IMR-90 (cell line): ENCODE data around the gene ZNF300. TPM values are rescaled to one million over a fixed set of nuclear protein-coding genes. Genes with fewer than 3 reads are reported as not detected.

ENCODE experiments used
- ATAC-seq: fragments of 200-7000 bp; cut with Tn5 transposase; 2 replicates; pipeline ENCODE4 v1.9.1; 2020; ENCODE audit warnings: low read depth, mild to moderate bottlenecking, moderate library complexity
- BruUV-seq: library from RNA; stranded (reverse); fragments of 400-500 nt; replicated peaks from 2 replicates; lab custom pipeline; 2021; lab: Mats Ljungman, UMichigan
- CTCF ChIA-PET: fragments of 300-600 bp; formaldehyde crosslinking; extraction: SDS; loops from one replicate; lab custom pipeline; 2021; ENCODE audit warnings: antibody characterized with exemption; lab: Yijun Ruan, JAX
- POLR2A ChIA-PET: fragments of 300-600 bp; sonication (Branson Sonifier 250); formaldehyde crosslinking; loops from one replicate; lab custom pipeline; 2022; ENCODE audit warnings: antibody characterized with exemption; ENCODE audit not compliant: unreplicated experiment; lab: Charles Lee
- DNase-seq: peaks from one replicate; pipeline ENCODE4 v3.0.0; 2013
- H2AFZ ChIP-seq: replicated peaks from 2 replicates; pipeline ENCODE3; 2013; ENCODE audit warnings: low read length, mild to moderate bottlenecking; ENCODE audit not compliant: poor library complexity
- H2AK5ac ChIP-seq: 2 replicates; pipeline ENCODE4 v1.6.1; 2013; ENCODE audit warnings: low read depth, low read length, inconsistent platforms
- H2AK9ac ChIP-seq: replicated peaks from 2 replicates; pipeline ENCODE3; 2013; ENCODE audit warnings: mild to moderate bottlenecking, low read depth, low read length, moderate library complexity; ENCODE audit not compliant: poor library complexity
- H2BK120ac ChIP-seq: 2 replicates; pipeline ENCODE4 v1.6.1; 2013; ENCODE audit warnings: low read depth, low read length, inconsistent platforms
- H2BK15ac ChIP-seq: 3 replicates; pipeline ENCODE4 v1.6.1; 2013; ENCODE audit warnings: low read depth, low read length, inconsistent platforms
- H2BK20ac ChIP-seq: 2 replicates; pipeline ENCODE4 v1.6.1; 2013; ENCODE audit warnings: low read depth, mild to moderate bottlenecking, inconsistent platforms, low read length, moderate library complexity
- H2BK5ac ChIP-seq: 2 replicates; pipeline ENCODE4 v1.6.1; 2013; ENCODE audit warnings: mild to moderate bottlenecking, low read depth, low read length, inconsistent platforms; ENCODE audit not compliant: poor library complexity, severe bottlenecking
- H3K14ac ChIP-seq: replicated peaks from 2 replicates; pipeline ENCODE4 v1.6.1; 2013; ENCODE audit warnings: low read depth, low read length, inconsistent platforms
- H3K18ac ChIP-seq: 2 replicates; pipeline ENCODE4 v1.6.1; 2013; ENCODE audit warnings: low read depth, low read length, control low read depth
- H3K23ac ChIP-seq: 2 replicates; pipeline ENCODE4 v1.6.1; 2013; ENCODE audit warnings: low read depth, low read length, inconsistent platforms
- H3K27ac ChIP-seq: 2 replicates; pipeline ENCODE4 v1.5.1; 2013; ENCODE audit warnings: mild to moderate bottlenecking, control low read depth, low read length; ENCODE audit not compliant: insufficient read depth
- H3K27me3 ChIP-seq: 2 replicates; pipeline ENCODE4 v1.6.1; 2013; ENCODE audit warnings: low read length; ENCODE audit not compliant: control insufficient read depth, insufficient read depth
- H3K36me3 ChIP-seq: 2 replicates; pipeline ENCODE4 v1.6.1; 2013; ENCODE audit warnings: low read length, mixed read lengths; ENCODE audit not compliant: control insufficient read depth, insufficient read depth
- H3K4ac ChIP-seq: 2 replicates; pipeline ENCODE4 v1.6.1; 2013; ENCODE audit warnings: low read depth, low read length, inconsistent platforms
- H3K4me1 ChIP-seq: 2 replicates; pipeline ENCODE4 v1.6.1; 2013; ENCODE audit warnings: low read length, mixed read lengths; ENCODE audit not compliant: control insufficient read depth, insufficient read depth
- H3K4me2 ChIP-seq: 2 replicates; pipeline ENCODE4 v1.6.1; 2013; ENCODE audit warnings: low read depth, mild to moderate bottlenecking, control low read depth, low read length, moderate library complexity
- H3K4me3 ChIP-seq: 2 replicates; pipeline ENCODE4 v1.5.1; 2013; ENCODE audit warnings: low read depth, mild to moderate bottlenecking, control low read depth, low read length, moderate library complexity; ENCODE audit not compliant: insufficient read depth
- H3K56ac ChIP-seq: 2 replicates; pipeline ENCODE4 v1.6.1; 2013; ENCODE audit warnings: low read length, inconsistent platforms; ENCODE audit not compliant: insufficient read depth; ENCODE audit errors: extremely low read depth
- H3K79me1 ChIP-seq, 2 experiments: 2 replicates each; pipeline ENCODE4 v1.6.1; 2013; ENCODE audit warnings: low read length in 2 of 2, inconsistent platforms in 1 of 2, low read depth in 1 of 2
- H3K9ac ChIP-seq: 2 replicates; pipeline ENCODE4 v1.6.1; 2013; ENCODE audit warnings: low read depth, low read length, control low read depth
- H3K9me1 ChIP-seq: 2 replicates; pipeline ENCODE4 v1.6.1; 2013; ENCODE audit warnings: low read length, inconsistent platforms; ENCODE audit not compliant: insufficient read depth
- H3K9me3 ChIP-seq: 2 replicates; pipeline ENCODE4 v1.6.1; 2013; ENCODE audit warnings: low read length; ENCODE audit not compliant: control insufficient read depth, insufficient read depth
- H4K20me1 ChIP-seq: 2 replicates; pipeline ENCODE4 v1.6.1; 2013; ENCODE audit warnings: low read length, inconsistent platforms; ENCODE audit not compliant: insufficient read depth
- H4K5ac ChIP-seq: 2 replicates; pipeline ENCODE4 v1.6.1; 2013; ENCODE audit warnings: mild to moderate bottlenecking, low read depth, low read length, control low read depth
- H4K8ac ChIP-seq, 2 experiments: 2 replicates each; pipeline ENCODE4 v1.6.1; 2013; ENCODE audit warnings: low read depth in 2 of 2, low read length in 2 of 2, control low read depth in 1 of 2, inconsistent platforms in 1 of 2
- H4K91ac ChIP-seq: 2 replicates; pipeline ENCODE4 v1.6.1; 2013; ENCODE audit warnings: low read depth, low read length, inconsistent platforms; ENCODE audit not compliant: insufficient read depth
- CEBPB ChIP-seq: IDR thresholded peaks from 2 replicates; pipeline ENCODE4 v1.6.1; 2012; ENCODE audit warnings: low read depth, low read length, improper control_type of control experiment
- CHD1 ChIP-seq: IDR thresholded peaks from 2 replicates; pipeline ENCODE4 v1.6.1; 2012; ENCODE audit warnings: low read depth, low read length, improper control_type of control experiment
- FOS ChIP-seq: fragments of 150-350 bp; IDR thresholded peaks from 2 replicates; pipeline ENCODE4 v1.6.1; 2016; ENCODE audit warnings: low read depth, low read length
- MAFK ChIP-seq: IDR thresholded peaks from 2 replicates; pipeline ENCODE4 v1.6.1; 2012; ENCODE audit warnings: low read depth, low read length, improper control_type of control experiment
- MAZ ChIP-seq: IDR thresholded peaks from 2 replicates; pipeline ENCODE4 v1.6.1; 2012; ENCODE audit warnings: low read depth, mild to moderate bottlenecking, low read length, improper control_type of control experiment, moderate library complexity, borderline replicate concordance
- MXI1 ChIP-seq: IDR thresholded peaks from 2 replicates; pipeline ENCODE4 v1.6.1; 2012; ENCODE audit warnings: low read depth, mild to moderate bottlenecking, low read length, moderate library complexity, borderline replicate concordance
- NFE2L2 ChIP-seq: fragments of 150-350 bp; IDR thresholded peaks from 2 replicates; pipeline ENCODE4 v1.6.1; 2016; ENCODE audit warnings: low read depth, mild to moderate bottlenecking, low read length
- RAD21 ChIP-seq: IDR thresholded peaks from 2 replicates; pipeline ENCODE4 v1.6.1; 2012; ENCODE audit warnings: low read length, improper control_type of control experiment
- RFX5 ChIP-seq: IDR thresholded peaks from 2 replicates; pipeline ENCODE4 v1.8.0; 2012; ENCODE audit warnings: low read depth, mild to moderate bottlenecking, low read length, moderate library complexity
- SMC3 ChIP-seq: fragments of 150-350 bp; IDR thresholded peaks from 2 replicates; pipeline ENCODE4 v1.6.1; 2016; ENCODE audit warnings: low read depth, mild to moderate bottlenecking, antibody characterized with exemption, low read length, moderate library complexity
- WGBS, 2 experiments: methylation state at CpG; one replicate each; pipeline versions ENCODE4 v1.1.5 to v1.1.7; 2013; ENCODE audit warnings: missing lambda C conversion rate in 2 of 2; ENCODE audit not compliant: insufficient read length in 1 of 2; ENCODE audit errors: extremely low coverage in 2 of 2; 5-methylcytosine and 5-hydroxymethylcytosine counted together
- dilution Hi-C: fragments of 300-500 bp; cut with HindIII; formaldehyde crosslinking; loops from one replicate; pipeline ENCODE4 v1.14.3; 2018; ENCODE audit warnings: low sequenced_read_pairs; ENCODE audit not compliant: unreplicated experiment
- in situ Hi-C: fragments of 300-500 bp; cut with MboI; formaldehyde crosslinking; loops from 3 replicates; pipeline ENCODE4 v1.14.3; 2019; ENCODE audit warnings: low sequenced_read_pairs, inconsistent platforms, mixed read lengths
- intact Hi-C: fragments of 100-400 bp; cut with micrococcal nuclease; formaldehyde crosslinking; loops from 2 replicates; pipeline ENCODE4 v1.10.0; 2022
- polyA plus RNA-seq, 3 experiments: library from polyadenylated mRNA; depleted of rRNA; stranded (reverse); fragments of >200 nt; gene quantifications; 2 replicates each; pipeline ENCODE4 v1.2.3, GENCODE V29; 2012; ENCODE audit warnings: low replicate concordance in 1 of 3
- total RNA-seq: library from RNA; depleted of rRNA; stranded (reverse); fragments of >200 nt; gene quantifications from 2 replicates; pipeline ENCODE4 v1.2.3, GENCODE V29; 2012
- TF ChIP-seq, protein P1 (sequence below): conservative IDR thresholded peaks from 2 replicates; pipeline ENCODE4 v1.5.1; 2012; ENCODE audit warnings: mild to moderate bottlenecking, low read depth, low read length, improper control_type of control experiment

Gene ZNF300
- total and polyA plus RNA-seq, 2 of the 4 experiments (the other 2 are of a cell fraction): 5.2 to 6.1 TPM

GRCh38 chr5:150860246-150860821 lies 44.4 kb downstream of the ZNF300 start:
- Histone ChIP-seq H2BK20ac (no peak overlapping the region), H4K8ac (no peak overlapping the region), H3K14ac (no peak overlapping the region), H3K23ac (no peak overlapping the region), H3K27ac (no peak overlapping the region), H3K9me1 (no peaks in the 10 kb centered on the region), H3K56ac (no peak overlapping the region), H4K5ac (no peak overlapping the region), H3K4me2 (no peak overlapping the region), H3K18ac (no peak overlapping the region), H3K9ac (no peak overlapping the region), H2BK120ac (no peak overlapping the region), H3K4me3 (no peak overlapping the region), H4K20me1 (no peaks in the 10 kb centered on the region), H2BK15ac (no peak overlapping the region), H3K9me3 (peaks cover 2% of the 10 kb centered on the region; the same call in 1 of the 2 replicates), H3K27me3 (no peaks in the 10 kb centered on the region), H2AK5ac (no peak overlapping the region), H2AFZ (no peak overlapping the region), H3K4ac (no peak overlapping the region), H2BK5ac (no peak overlapping the region), H3K79me1 (no peaks in the 10 kb centered on the region), H3K36me3 (no peaks in the 10 kb centered on the region), H3K4me1 (no peaks in the 10 kb centered on the region), H2AK9ac (no peak overlapping the region), H4K91ac (no peak overlapping the region)
- ChIA-PET CTCF (no interaction called here), POLR2A (no interaction called here)
- WGBS, 2 experiments: no CpG with 5 or more reads among the region's 2 CpGs
- ATAC-seq: no peak
- DNase-seq: no peak
- in situ Hi-C loops: no loop called here
- no TSS peak for BruUV-seq
- TF ChIP-seq MAFK: no peak
- no peak for TF ChIP-seq CHD1
- TF ChIP-seq, protein P1, sequence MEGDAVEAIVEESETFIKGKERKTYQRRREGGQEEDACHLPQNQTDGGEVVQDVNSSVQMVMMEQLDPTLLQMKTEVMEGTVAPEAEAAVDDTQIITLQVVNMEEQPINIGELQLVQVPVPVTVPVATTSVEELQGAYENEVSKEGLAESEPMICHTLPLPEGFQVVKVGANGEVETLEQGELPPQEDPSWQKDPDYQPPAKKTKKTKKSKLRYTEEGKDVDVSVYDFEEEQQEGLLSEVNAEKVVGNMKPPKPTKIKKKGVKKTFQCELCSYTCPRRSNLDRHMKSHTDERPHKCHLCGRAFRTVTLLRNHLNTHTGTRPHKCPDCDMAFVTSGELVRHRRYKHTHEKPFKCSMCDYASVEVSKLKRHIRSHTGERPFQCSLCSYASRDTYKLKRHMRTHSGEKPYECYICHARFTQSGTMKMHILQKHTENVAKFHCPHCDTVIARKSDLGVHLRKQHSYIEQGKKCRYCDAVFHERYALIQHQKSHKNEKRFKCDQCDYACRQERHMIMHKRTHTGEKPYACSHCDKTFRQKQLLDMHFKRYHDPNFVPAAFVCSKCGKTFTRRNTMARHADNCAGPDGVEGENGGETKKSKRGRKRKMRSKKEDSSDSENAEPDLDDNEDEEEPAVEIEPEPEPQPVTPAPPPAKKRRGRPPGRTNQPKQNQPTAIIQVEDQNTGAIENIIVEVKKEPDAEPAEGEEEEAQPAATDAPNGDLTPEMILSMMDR: no peak
- TF ChIP-seq FOS: no peak
- TF ChIP-seq RFX5: no peak
- TF ChIP-seq NFE2L2: no peak
- TF ChIP-seq MXI1: no peak
- TF ChIP-seq RAD21: no peak
- no peak for TF ChIP-seq MAZ
- TF ChIP-seq SMC3: no peak
- no peak for TF ChIP-seq CEBPB
- intact Hi-C loops: no loop called here
- dilution Hi-C loops: no loop called here
